Stimulated activated CD4-positive, alpha-beta T cell treated with anti-CD3 and anti-CD28 coated beads, Interleukin-1b, Interleukin-23, amount 100 ng/mL, for 24 hours (primary cell): ENCODE results near the gene TTLL6.

Source experiments
- DNase-seq, 4 experiments: peaks; one replicate each; pipeline ENCODE4 v3.0.0-alpha.2; 2020; ENCODE audit warnings: low read depth in 4 of 4, low spot score in 1 of 4

TTLL6 gene

DNA sequence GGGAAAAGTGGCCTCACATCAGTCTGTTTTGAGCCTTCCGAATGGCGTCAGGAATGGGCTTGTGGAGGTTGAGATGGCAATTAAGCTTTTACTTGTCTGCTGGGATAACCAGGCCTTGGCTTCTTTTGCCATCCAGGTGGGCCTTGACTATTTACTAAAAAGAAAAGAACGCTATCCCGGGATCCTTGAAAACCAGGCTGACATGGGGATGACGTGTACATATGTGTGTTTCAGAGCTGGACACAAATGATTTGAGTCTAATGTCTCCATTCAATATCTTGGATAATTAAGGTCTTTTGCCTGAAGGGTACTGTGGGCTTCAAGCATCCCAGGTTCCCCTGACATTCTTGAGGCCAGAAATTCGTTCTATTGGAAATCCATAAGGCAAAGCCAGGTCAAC, 55.9 kb downstream of the TTLL6 start:
- no peak for DNase-seq

DNA sequence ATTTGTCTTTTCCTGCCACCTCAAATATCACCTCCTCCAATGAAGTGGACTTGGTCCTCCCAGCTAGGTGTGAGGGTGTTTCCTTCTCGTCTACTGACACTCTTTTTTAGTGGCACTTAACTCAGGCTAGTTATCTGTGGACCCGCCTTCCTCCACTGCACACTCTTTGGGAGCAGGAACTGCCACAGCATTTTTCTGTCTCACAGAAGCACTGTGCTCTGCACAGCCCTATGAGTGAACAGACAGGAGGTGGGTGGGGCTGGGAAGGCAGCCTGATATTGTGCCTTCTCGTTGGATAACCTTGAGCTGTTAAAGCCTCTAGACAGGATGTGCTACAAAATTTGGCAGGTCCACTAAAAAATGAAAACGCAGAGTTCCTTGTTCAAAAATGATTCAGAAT, 56.6 kb downstream of the TTLL6 start:
- DNase-seq, result no peak

DNA sequence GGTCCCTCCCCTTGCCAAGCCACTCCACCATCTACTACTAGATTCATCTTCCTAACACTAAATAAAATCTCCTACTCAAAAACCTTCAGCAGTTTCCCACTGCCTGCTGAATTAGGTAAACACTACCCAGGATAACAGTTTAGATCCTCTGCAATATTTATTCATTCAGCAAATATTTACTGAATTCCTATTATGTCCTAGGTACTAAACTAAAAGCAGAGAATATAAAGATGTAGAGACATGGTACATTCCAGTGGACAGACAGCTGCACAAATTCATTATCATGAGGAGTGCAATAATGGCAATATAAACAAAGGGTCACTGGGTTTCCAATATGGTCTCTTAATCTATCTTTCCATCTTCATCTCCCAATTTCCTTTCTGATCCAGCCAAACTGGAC, 57.7 kb downstream of the TTLL6 start:
- no peak for DNase-seq

DNA sequence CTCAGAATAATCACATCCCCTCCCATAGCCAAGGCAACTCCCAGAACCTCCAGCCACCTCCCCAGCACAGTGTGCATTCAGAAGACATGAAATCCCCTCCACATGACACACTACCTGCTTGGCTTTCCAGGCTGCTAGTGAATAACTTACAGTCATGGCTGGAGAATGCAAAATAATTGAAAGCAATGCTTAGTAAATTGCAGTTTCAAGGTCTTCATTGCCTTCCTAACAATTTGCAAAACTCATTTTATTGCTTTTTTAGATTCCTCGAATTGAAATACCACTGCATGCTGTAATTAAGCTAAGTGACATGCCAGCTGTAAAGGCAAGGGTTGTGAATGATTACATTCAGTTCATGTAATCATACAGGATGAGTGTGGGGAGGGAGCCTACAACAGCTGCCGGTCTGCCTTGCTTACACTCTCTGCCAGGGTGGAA, 59.5 kb downstream of the TTLL6 start:
- DNase-seq, result no peak

DNA sequence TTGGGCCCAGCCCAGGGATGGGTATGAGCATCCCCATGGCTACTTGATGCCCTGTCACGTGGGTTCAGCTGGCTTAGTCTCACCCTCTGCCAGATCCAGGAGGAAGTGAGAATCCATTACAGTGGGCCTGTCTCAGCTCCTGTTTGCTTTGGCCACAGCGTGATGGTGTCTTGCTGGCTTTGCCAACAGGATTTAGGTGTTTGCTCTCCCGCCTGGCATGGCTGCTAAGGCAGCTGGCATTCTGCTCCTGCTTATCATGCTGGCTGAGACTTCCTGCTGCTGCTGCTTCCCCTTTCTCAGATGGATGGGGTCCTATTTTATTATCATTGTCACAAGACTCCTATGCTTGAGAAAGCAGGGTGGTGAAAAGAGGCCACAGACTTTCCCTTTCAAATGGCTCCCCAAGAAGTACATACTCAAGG, 60.2 kb downstream of the TTLL6 start:
- no peak for DNase-seq

DNA sequence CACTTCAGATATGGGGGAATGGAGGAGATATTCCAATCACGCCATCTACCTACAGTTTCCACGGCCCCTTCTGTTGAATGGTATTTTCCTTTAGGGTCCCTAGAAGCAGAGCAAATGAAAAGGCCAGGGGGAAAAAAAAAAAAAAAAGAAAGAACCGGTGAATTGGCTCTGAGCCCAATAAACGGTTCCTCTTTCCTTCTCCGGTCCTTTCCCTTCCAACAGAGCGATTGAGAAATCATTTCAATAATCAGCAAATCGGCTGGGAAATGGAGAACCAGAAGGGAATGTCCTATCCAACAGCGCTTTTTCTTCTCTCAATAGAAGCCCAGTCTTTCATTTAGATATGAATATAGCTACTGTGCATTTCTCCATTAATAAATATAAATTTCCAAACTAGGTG, 61.7 kb downstream of the TTLL6 start:
- no peak for DNase-seq

DNA sequence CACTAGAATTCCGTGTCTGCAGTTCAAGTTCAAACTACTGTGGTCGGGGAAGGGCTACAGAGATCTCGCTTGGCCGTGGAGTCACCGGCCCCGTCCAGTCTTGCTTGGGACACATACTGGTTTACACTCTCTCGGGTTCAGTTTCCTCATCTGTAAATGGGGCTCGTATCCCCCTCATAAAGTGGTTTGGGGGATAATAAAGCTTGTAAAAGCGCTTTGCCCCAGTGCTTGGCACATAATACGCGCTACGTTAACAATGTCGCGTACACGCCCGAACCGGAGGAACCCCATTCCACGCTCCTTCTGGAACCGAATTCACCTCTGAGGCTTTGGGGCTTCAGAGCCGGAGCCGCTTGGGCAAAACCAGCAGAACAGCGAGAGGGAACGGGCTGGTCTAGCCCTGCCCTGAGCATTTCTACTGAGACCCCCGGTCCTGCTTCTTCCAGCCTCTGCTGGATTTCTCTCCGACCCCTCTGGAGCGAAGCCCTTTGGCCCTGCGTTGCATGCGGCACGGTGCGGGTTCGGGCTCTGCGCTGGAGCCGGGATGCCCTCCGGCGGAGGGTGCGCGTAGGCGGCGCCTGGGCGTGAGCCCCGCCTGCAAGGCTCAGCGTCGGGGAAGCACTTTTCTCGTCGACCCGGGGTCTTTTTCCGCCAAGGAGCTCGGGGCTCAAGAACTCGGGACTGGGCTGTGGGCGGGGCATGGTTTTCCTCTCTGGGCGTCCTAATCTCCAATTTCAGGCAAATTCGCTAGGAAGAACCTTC, 62.3 kb downstream of the TTLL6 start:
- no peak for DNase-seq

DNA sequence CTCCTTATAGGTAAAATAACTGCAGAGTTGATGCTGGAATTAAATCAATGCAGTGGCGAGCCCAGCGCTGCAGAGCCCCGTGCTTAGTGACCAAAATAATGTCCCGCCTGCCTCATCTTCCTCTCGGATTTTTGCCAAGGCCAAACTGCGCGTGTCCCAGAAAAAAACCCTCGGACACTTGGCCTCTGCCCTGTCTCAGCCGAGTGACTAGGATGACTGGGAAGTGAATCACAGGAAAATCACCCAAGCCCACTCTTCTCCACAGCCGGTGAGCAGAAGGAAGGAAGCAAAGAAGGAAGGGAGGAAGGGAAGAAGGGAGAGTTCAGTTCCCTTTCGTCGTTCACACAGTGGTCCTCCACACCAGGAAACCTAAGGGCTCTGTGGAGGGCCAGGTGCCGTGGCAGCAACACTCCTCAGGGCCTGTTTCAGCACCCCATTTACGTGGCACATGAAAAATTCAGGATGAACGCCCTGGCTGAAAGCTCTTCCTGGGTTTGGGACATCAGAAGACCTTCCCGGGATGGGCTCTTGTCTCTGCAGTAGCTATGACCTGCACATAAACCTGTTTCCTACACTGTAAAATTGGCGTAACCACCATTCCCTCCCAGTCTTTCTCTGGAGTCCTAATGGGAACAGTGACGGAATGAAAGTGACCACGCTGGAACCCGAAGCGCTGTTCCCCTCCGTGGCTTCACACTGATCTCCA, 63.1 kb downstream of the TTLL6 start:
- no peak for DNase-seq

DNA sequence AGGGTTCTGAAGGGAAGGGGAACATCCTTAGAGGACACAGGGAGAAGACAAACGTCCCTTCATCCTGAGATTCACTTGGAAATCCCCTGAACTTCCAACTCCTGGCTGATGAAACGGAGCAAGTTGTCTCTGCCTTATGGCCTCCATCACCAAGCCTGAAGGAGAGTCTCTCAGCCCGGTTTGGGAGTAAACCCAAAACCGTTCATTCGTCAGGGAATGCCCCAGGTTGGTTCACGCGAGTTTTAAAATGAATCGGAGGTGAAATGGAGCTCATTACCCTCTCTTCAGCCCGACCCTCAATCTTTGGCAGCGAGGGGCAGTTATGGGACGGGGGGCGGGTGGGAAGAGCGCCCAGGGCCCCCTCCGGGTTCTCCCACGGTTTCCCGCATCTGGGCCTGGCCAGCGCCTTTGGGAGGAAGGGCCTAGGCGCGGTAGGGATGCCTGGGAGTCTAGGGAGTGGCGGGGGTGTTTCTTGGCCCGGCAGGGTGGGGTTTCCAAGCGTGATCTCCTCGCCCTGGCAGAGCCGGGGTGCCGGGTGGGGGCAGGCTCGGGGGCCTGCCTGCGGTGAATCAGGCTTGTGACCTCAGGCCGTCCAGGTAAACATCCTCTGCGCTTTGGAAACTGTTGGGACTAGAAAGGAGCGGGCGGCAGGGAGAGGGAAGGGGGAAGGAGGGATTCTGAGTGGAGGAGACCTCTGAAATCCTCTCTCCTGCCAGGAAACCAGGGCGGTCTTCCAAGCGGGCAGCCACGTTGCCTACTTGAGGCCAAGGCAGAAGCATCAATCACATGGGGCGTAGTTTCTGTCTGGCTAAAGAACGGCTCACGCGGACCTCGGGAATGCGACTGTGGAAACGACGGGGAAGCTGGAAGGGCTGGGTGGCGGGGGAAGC, 64.4 kb downstream of the TTLL6 start:
- DNase-seq, result no peak

DNA sequence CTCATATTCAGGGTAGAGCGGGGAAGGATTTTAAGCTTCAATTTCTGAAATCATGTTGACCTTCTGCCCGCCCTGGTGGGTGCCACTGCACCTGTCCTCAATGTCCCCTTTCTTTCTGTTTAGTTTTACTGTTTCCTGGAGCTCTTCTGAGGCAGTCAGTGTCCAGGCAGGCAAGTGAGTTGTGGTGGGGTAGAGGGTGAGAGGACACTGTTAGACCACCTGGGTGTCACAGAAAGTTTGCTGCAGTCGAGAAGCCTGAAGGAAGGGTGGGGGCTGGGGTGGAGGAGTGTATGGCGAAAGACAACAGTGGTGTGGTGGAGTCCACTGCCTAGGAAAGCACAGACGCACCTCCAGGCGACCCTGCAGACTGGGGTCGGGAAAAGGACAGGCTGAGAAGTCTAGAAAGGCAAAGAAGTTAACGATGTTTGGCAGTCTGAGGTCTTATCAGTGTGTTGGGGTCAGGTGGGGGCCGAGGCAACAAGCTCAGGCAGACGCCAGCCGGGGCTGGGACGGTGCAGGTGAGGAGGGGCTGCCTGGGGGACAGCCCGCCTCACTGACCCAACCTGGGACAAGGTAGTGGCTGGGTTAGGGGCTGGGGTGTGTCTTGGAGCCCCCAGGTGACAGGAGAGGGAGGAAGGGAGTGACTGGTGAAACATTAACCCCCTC, 65.2 kb downstream of the TTLL6 start:
- no peak for DNase-seq

DNA sequence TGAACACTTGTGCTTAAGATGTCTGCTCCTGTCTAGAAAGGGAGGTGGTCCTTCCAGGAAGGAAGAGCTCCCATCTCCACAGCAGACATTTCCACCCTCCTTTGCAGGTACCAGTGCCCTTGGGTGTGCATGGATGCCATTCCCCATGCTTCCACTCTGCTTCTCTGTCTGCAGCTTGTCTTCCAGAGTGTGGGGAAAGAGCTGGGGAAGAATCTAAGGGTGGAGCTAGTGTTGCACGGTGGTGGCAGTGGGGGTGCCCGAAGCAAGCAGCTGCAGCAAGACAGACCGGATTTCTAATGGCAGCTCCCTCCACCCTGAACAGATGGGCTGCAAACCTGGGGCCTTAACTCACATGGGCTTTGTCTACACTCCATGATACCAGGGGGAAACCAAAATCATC, 65.9 kb downstream of the TTLL6 start:
- DNase-seq, result no peak

DNA sequence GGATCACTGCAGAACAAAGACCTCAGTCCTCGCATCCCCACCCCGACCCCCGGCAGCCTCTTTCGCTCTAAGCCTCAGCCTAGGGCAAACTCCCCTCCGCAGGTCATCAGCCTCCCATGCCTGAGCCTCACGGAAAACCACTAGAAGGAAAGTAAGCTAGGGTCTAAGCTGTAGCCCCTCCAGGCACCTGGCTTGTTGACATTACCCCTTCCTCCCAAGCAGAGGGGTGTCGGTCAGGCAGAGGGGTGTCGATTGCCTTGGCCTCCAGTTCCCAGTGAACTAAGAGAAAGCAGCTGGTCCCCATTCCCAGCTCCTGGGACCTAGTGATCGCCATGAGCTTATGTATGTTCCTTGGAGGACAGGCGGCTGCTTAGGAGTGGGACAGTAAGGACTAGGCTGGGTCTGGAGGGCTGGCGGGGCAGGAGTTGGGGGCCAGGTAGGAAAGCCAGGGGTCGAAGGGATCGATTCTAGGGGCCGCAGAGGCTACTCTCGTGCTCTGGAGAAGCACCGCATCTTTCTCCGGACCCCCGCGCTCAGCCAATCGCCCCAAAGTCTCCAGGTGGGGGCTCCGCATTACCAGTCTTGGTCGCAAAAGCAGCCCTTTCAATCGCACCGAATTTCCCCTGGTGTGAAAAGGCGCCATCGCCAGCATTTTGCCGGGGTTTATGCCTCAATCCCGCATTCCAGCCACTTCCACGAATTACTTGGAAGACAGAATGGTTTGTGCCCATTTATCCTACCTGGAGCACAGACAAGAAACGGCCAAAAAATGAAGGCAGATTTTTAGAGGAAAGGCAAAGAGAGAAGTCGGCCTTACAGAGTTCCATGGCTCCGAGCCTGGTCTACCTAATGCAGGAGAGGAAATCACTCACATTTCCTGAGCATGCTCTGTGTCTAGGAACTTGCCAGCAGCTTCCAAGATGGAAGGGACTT, 67.1 kb downstream of the TTLL6 start:
- DNase-seq, result no peak

DNA sequence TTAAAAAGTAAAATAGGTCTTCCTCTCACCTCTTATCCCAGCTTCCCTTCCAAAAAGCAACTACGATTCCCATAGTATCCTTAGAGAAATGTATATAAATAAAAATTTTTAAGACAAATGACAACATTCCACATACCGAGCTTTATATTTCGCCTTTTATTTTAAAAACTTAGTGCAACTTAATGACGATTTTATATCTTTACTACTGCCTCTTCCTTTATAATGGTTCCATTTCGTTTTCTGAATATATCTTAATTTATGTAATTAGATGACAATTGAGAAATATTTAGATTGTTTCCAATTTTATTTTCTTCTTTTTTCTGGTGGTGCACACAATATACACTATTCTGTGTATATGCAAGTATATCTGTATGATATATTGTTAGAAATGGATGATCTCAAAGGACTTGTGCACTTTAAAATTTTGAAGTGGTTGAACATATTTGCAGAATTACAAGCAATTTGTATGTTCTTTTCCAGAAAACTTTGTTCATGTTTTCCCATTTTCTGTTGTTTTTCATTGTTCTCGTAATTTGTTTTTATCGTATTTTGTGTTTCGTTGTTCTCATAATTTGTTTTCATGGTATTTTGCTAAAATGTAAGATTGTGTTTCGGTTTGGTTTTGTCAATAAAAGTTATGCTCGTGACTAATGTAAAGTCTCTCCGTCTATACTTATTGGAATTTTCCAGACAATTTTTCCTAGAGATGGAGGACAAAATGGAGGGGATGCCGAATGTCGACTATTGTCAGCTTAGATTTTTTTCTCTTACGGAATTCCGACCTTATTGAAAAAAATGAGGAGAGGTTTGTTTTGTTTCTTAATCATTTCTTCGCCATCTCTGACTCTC, 68.1 kb downstream of the TTLL6 start:
- DNase-seq, result no peak

DNA sequence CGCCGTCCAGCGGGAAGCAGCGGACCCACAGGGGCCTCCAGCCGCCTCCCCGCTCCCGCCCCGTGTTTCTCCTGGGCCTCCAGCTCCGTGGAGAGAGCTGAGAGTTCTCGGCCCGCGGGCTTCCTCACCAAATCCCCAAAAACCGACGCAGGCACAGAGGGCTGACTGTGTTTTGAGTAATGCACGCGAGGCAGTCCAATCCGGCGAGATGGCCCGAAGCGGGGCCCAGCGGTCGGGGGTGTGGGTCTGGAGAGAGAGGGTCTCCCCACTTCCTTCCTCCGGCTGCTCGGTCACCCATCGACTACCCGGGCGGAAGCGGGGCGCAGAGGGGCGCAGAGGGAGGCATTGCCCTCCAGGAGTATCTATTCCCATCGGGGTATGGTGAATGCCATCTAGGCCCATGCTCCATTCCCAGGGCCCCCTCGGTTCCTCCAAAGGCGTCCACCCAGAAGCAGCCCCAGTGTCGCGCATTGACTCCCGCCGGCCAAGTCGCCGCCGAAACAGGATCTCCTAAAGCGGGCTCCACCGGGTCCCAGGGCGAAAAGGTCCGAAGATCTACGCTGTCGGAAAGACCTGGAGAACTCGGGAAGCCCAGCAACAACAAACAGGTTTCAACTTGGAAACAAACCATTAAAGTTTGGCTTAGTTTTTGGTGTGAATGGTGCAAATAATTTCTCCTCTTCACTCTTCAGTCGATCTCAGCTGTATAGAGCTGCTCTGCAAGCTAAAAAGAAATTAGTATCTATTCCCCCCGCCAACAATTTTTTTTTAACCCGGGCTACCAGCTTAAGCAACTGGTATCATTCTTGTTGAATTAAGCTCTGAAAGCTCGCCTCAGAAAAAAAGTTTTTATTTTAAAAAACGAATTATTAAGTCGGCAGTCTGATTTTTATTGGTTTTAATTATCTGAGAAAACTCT, 69.3 kb downstream of the TTLL6 start:
- no peak for DNase-seq

DNA sequence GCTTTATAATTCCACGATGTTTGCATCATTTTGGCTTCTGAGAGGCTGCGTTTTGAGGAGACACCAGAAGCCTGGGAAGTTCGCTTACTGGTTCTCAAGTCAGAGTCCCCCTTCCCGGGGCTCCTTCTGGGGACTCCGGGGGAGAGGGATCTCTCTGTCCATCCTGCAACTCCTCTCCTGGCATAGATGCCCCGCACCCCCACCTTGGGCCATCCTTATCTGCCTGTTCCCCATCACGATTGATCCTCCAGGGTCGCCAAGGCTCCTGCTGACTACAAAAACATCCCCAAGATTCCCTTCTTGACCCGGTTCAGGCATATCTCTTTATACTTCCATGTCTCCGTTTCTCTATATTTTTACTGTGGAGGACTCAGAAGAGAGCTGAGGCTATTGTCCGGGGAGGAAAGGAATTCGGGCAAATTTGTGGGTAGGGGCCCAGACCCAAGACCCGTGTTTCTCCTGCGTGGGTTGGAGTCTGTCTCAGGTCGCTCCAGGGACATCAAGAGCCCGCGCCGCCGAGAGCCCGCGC, 70.0 kb downstream of the TTLL6 start:
- no peak for DNase-seq

DNA sequence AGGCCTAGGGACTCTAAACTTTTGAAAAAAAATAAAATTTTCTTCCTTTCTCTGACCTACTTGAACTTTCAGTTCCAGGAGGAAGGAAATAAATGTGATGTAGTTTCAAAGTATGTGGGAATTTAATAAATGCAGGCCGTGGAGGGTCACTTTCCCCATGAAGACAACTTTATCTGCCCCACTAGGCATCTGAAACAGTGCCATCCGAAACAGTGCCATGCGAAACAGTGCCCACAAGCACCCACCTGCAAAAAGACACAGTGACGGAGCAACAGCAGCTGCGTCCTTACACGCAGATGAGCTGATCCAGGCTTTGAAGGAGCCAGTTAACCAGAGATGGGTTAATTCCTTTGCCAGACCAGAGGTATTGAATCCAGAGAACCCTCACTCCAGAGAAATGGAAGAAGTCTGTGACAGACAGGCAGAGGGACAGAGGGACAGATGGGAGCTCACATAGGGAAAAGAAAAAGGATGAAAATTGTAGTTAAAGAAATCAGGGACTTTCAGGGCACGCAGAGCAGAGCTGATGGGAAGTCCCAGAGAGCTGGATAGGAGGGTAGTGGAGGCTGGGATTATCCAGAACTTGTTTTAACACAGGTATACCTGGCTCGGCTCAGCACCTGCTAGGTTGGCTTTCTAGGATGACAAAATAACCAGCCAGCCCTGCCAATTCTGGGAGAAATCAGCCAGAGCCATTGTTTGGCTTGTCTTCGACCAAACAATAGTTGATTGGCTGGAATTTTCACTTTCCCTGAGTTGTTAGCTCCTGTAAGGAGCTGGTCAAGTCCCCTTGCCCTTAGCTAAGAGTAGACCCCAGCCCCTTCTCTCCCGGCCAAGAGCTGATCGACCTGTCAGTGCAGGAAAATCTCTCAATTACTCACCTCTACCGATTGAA, 71.4 kb downstream of the TTLL6 start:
- DNase-seq, result no peak

DNA sequence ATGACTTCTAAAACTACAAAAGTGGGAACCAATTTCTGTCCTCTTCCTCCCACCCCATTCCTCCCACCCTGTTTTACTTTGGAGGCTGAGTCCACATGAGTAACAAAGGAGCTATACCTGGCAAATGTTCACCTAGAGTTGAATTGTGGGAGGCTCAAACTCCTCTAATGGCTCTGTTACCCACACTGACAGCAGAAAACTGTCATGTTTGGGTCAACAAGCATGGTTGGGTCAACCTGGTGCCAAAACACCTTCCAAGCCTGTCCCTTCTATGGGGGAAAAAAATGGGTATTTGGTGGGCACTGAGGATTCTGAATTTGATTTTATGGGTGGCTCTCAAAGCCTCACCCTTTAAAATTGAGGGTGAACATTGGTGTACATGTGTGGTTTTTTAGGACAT, 76.5 kb downstream of the TTLL6 start:
- no peak for DNase-seq
